ENCODE data around the gene LGR4. TPM values are rescaled to one million over a fixed set of nuclear protein-coding genes. Genes with fewer than 3 reads are reported as not detected.

Gene LGR4
- total and polyA plus RNA-seq, 11 donors = 7.4 to 39.1 (median 28.3) TPM

DNA sequence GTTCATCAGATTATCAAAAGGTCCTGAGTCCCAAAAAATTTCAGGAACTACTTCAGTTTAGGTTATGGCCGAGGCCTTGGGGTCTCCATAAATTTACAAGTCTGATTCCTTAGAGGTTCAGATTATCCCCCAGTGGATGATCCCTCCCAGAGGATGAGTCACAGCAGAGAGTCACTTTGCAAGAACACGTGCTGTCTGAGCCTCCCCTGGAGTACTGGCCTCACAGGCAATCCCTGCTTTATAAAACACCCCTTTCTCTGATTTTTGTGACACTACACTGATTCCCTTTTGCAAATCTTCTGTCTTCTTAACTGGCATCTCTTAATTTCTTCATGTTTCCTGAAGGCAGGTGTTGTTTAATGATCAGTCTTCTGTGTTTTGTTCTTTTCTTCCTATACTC, 154.8 kb downstream of the LGR4 start:
- H3K27ac ChIP-seq = no peak overlapping the region

More for the DNA sequence above, 154.8 kb downstream of the LGR4 start:
- Histone ChIP-seq H3K4me3 (no peak overlapping the region), H3K36me3 (no peaks in the 10 kb centered on the region), H3K9me3 (no peaks in the 10 kb centered on the region), H3K27me3 (no peaks in the 10 kb centered on the region), H3K4me1 (no peaks in the 10 kb centered on the region)
- ATAC-seq (no peak), DNase-seq (no peak)
- intact Hi-C loops (cut with DNase I) = no loop called here
- WGBS, 4 donors = 79 to 85% (median 81%) methylated on average over 2 of the region's 2 CpGs
- TF ChIP-seq POLR2A (IDR thresholded peaks at IDR 0.05) = no peak
- TF ChIP-seq, protein P1, sequence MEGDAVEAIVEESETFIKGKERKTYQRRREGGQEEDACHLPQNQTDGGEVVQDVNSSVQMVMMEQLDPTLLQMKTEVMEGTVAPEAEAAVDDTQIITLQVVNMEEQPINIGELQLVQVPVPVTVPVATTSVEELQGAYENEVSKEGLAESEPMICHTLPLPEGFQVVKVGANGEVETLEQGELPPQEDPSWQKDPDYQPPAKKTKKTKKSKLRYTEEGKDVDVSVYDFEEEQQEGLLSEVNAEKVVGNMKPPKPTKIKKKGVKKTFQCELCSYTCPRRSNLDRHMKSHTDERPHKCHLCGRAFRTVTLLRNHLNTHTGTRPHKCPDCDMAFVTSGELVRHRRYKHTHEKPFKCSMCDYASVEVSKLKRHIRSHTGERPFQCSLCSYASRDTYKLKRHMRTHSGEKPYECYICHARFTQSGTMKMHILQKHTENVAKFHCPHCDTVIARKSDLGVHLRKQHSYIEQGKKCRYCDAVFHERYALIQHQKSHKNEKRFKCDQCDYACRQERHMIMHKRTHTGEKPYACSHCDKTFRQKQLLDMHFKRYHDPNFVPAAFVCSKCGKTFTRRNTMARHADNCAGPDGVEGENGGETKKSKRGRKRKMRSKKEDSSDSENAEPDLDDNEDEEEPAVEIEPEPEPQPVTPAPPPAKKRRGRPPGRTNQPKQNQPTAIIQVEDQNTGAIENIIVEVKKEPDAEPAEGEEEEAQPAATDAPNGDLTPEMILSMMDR (IDR thresholded peaks at IDR 0.05) = no peak

Small RNA genes lying within 50 kb of the gene (microRNA-seq; reads per million reads assigned to microRNA genes)
- 0 reads per million in 4 donors for gene MIR8087

Other genes starting within 250 kb of the LGR4 start
- gene CCDC34, start 109.6 kb downstream of the LGR4 start, total RNA-seq = 1 to 10 TPM; 1.1 to 8.3 (median 3.2) TPM
- gene CCDC34, start 109.6 kb downstream of the LGR4 start, polyA plus RNA-seq = 1 to 10 TPM; 1.3 to 3.0 TPM
- gene LIN7C, start 34.0 kb upstream of the LGR4 start, total RNA-seq = 10 to 100 TPM; 13.2 to 24.1 (median 16.6) TPM
- 1 to 10 TPM; 5.0 to 5.6 TPM for gene LIN7C, start 34.0 kb upstream of the LGR4 start, polyA plus RNA-seq
- 1 to 10 TPM; 2.1 to 8.5 (median 3.8) TPM for gene BDNF, start 227.7 kb upstream of the LGR4 start, total RNA-seq
- 1 to 10 TPM in 1 of 2 donors, under 1 TPM in 1; 0.93 to 3.1 TPM for gene BDNF, start 227.7 kb upstream of the LGR4 start, polyA plus RNA-seq

All from heart left ventricle (tissue), 16 donors.